Panc1 (cell line): Measurements from ENCODE around the gene ALDH9A1.

Experiments used
- POLR2AphosphoS5 ChIP-seq: IDR thresholded peaks from 2 replicates; pipeline ENCODE4 v1.6.1; 2012; ENCODE audit warnings: mild to moderate bottlenecking, low read depth, low read length, moderate library complexity
- TCF7L2 ChIP-seq: IDR thresholded peaks from 2 replicates; pipeline ENCODE4 v1.6.1; 2011; ENCODE audit warnings: mild to moderate bottlenecking, low read depth, low read length, inconsistent platforms
- TF ChIP-seq, protein P1 (sequence below): fragments of 450-650 bp; IDR thresholded peaks from 2 replicates; pipeline ENCODE4 v1.5.1; 2017; ENCODE audit warnings: mild to moderate bottlenecking

DNA sequence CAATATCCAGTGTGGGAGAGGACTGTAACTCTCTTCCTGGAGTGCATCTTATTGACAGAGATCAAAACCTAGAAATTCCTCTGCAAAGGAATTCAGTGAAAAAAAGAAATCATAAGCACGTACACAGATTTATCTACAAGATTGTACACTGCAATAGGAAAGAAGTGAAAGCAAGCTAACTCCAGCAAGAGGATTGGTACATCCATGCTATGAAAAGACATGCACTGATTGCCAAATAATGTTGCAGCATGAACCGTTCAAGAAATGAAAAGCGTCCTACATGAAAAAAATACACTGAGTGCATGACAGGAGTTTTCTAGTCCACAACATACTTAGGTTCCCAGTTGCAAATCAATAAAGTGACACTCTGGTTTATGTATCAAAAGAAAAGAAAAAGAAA is 69.2 kb downstream of the ALDH9A1 start:
- TF ChIP-seq, protein P1, sequence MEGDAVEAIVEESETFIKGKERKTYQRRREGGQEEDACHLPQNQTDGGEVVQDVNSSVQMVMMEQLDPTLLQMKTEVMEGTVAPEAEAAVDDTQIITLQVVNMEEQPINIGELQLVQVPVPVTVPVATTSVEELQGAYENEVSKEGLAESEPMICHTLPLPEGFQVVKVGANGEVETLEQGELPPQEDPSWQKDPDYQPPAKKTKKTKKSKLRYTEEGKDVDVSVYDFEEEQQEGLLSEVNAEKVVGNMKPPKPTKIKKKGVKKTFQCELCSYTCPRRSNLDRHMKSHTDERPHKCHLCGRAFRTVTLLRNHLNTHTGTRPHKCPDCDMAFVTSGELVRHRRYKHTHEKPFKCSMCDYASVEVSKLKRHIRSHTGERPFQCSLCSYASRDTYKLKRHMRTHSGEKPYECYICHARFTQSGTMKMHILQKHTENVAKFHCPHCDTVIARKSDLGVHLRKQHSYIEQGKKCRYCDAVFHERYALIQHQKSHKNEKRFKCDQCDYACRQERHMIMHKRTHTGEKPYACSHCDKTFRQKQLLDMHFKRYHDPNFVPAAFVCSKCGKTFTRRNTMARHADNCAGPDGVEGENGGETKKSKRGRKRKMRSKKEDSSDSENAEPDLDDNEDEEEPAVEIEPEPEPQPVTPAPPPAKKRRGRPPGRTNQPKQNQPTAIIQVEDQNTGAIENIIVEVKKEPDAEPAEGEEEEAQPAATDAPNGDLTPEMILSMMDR = no peak
- no peak for TF ChIP-seq TCF7L2
- no peak for TF ChIP-seq POLR2AphosphoS5
